ENCODE results near the gene FEZ2. TPM values are rescaled to one million over a fixed set of nuclear protein-coding genes. Genes with fewer than 3 reads are reported as not detected.

FEZ2 gene
- total and polyA plus RNA-seq, 9 of the 15 experiments (the other 6 are each of a cell fraction or from before 2014, with no cell fraction given) = 9.9 to 35.5 (median 20.1) TPM

DNA sequence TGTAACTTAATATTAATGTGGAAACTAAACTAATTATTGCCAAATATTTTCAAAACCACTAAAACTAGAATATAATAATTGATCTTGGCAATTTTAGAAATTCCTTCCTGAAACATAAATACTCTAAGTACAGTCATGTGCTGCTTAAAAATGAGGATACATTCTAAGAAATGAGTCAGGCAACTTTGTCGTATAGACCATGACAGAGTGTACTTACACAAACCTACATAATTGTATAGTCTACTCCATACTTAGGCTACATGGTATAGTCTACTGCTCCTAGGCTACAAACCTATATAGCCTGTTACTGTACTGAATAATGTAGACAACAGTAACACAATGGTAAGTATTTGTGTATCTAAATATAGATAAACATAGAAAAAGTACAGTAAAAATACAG lies 27.6 kb downstream of the FEZ2 start:
- H2AFZ ChIP-seq (ENCODE audit: low read depth, low read length) = no peak overlapping the region
- no peaks in the 10 kb centered on the region for H3K27me3 ChIP-seq (ENCODE audit: control insufficient read depth in 2 of 2, insufficient read depth in 2 of 2, low read length in 2 of 2)
- H3K27ac ChIP-seq (ENCODE audit: extremely low read depth, low read depth, low read length) = no peak overlapping the region
- intact Hi-C loops (cut with micrococcal nuclease) = no loop called here
- FAIRE-seq (no peak), ATAC-seq (no peak), DNase-seq (ENCODE audit: extremely low read depth in 1 of 4, low spot score in 3 of 4) (no peak)
- H3K4me2 ChIP-seq (ENCODE audit: insufficient read depth, low read length) = no peak overlapping the region
- H3K79me2 ChIP-seq (ENCODE audit: control insufficient read depth, insufficient read depth, low read length) = no peaks in the 10 kb centered on the region
- no TSS peak for BruUV-seq (replicated peaks)
- POLR2A ChIA-PET = interaction anchor here (1.0 kb wide), 1 partner anchor 11 kb away, joined by 3 read pairs; no protein-coding TSS in a partner anchor
- WGBS (ENCODE audit: insufficient coverage, low coverage, missing lambda C conversion rate) = 73% methylated on average over 1 of the region's 1 CpG
- CTCF ChIA-PET (ENCODE audit: low intra/inter-chr PET ratio) = no interaction called here
- no peaks in the 10 kb centered on the region for H3K9me1 ChIP-seq (ENCODE audit: control insufficient read depth, insufficient read depth, low read length)
- H4K20me1 ChIP-seq (replicated peaks; ENCODE audit: control insufficient read depth, insufficient read depth, low read length) = no peaks in the 10 kb centered on the region
- H3K9me3 ChIP-seq (replicated peaks; ENCODE audit: control insufficient read depth, insufficient read depth, low read depth, low read length) = no peaks in the 10 kb centered on the region
- no peak overlapping the region for H3K4me3 ChIP-seq
- H3K4me1 ChIP-seq (replicated peaks in 1 of 2; ENCODE audit: control insufficient read depth in 2 of 2, insufficient read depth in 2 of 2, low read length in 2 of 2) = no peaks in the 10 kb centered on the region; a peak in 1 of 5 replicates
- H3K9ac ChIP-seq (ENCODE audit: insufficient read depth in 1 of 2, low read depth in 2 of 2, low read length in 2 of 2) = no peak overlapping the region
- TF ChIP-seq NCOR1 (IDR thresholded peaks at IDR 0.05) = no peak
- in situ Hi-C loops (cut with MboI) = no loop called here
- peaks cover 13% of the 10 kb centered on the region for H3K36me3 ChIP-seq (ENCODE audit: control insufficient read depth, insufficient read depth, low read length)

DNA sequence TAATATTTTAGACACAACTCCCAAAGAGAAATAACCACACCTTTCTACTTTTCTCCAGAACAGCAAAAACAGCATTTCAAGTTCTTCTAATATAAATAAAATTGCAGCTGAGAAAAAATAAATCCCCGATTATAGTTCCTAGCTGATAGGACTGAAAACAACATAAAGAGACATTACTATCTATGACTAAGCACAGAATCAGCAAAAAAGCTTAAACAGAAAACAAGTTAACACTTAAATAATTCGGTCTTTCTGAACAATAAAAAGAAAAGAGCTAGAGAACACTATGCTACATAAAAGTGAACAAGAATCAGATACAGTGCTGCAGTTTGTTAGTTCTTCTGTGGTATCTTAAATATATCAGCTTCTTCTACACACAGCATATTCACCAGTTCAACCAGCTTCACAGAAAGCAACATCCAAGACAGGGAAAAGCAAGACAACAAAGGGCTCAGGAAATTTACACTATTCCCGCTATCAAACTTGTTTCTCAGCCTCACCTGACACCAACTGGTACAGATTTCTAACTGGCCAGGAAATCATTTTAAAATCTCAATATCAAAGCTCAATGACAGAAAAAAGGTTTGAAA lies 28.6 kb downstream of the FEZ2 start:
- Histone ChIP-seq H3K79me2 (ENCODE audit: control insufficient read depth, insufficient read depth, low read length) (no peaks in the 10 kb centered on the region), H2AFZ (ENCODE audit: low read depth, low read length) (no peak overlapping the region), H3K4me2 (ENCODE audit: insufficient read depth, low read length) (no peak overlapping the region), H3K9me1 (ENCODE audit: control insufficient read depth, insufficient read depth, low read length) (no peaks in the 10 kb centered on the region), H3K27me3 (ENCODE audit: control insufficient read depth in 2 of 2, insufficient read depth in 2 of 2, low read length in 2 of 2) (no peaks in the 10 kb centered on the region), H3K9me3 (replicated peaks; ENCODE audit: control insufficient read depth, insufficient read depth, low read depth, low read length) (no peaks in the 10 kb centered on the region), H3K36me3 (ENCODE audit: control insufficient read depth, insufficient read depth, low read length) (peaks cover 15% of the 10 kb centered on the region), H4K20me1 (replicated peaks; ENCODE audit: control insufficient read depth, insufficient read depth, low read length) (no peaks in the 10 kb centered on the region), H3K4me1 (replicated peaks in 1 of 2; ENCODE audit: control insufficient read depth in 2 of 2, insufficient read depth in 2 of 2, low read length in 2 of 2) (no peaks in the 10 kb centered on the region; a peak in 1 of 5 replicates), H3K27ac (ENCODE audit: extremely low read depth, low read depth, low read length) (no peak overlapping the region), H3K4me3 (no peak overlapping the region), H3K9ac (ENCODE audit: insufficient read depth in 1 of 2, low read depth in 2 of 2, low read length in 2 of 2) (no peak overlapping the region)
- BruUV-seq (replicated peaks) = no TSS peak
- ChIA-PET POLR2A (interaction anchor here (0.9 to 1.5 kb wide), 4 partner anchors 10 to 16 kb away, joined by 3 to 4 read pairs (median 4); no protein-coding TSS in a partner anchor), CTCF (ENCODE audit: low intra/inter-chr PET ratio) (no interaction called here)
- intact Hi-C loops (cut with micrococcal nuclease) (no loop called here), in situ Hi-C loops (cut with MboI) (no loop called here)
- 77% methylated on average over 3 of the region's 3 CpGs for WGBS (ENCODE audit: insufficient coverage, low coverage, missing lambda C conversion rate)
- TF ChIP-seq ATF1 (CRISPR knock-in tag; IDR thresholded peaks at IDR 0.05) = no peak
- TF ChIP-seq ATF1 (tag; IDR thresholded peaks at IDR 0.05) = no peak
- TF ChIP-seq SP1 (CRISPR knock-in tag; IDR thresholded peaks at IDR 0.05) = no peak
- TF ChIP-seq NONO (IDR thresholded peaks at IDR 0.05; ENCODE audit: low read depth in 2 of 2, low read length in 1 of 2) = no peak
- TF ChIP-seq TBP (optimal IDR thresholded peaks at IDR 0.05; ENCODE audit: low read depth, low read length) = no peak
- TF ChIP-seq POU5F1 (IDR thresholded peaks at IDR 0.05; ENCODE audit: borderline replicate concordance, low read depth, low read length, partially characterized antibody) = no peak
- DNase-seq (ENCODE audit: extremely low read depth in 1 of 4, low spot score in 3 of 4) (no peak), FAIRE-seq (no peak), ATAC-seq (no peak)

All from K562 (cell line).